Breast epithelium (tissue), 3 donors: ENCODE measurements around the gene NAV2.

Experiments
- CTCF ChIP-seq, 3 donors: fragments of 450-650 bp; IDR thresholded peaks; one replicate each; pipeline ENCODE4 v1.5.1; 2016 to 2017; ENCODE audit warnings: antibody characterized with exemption in 3 of 3, mild to moderate bottlenecking in 3 of 3, moderate library complexity in 3 of 3
- POLR2AphosphoS5 ChIP-seq, 3 donors: sonication (generic); formaldehyde crosslinking; IDR thresholded peaks; one replicate each; pipeline ENCODE4 v1.6.1; 2017; ENCODE audit warnings: antibody characterized with exemption in 3 of 3

GRCh38 chr11:20020198-20020597 is 307.6 kb downstream of the NAV2 start:
- no peak for TF ChIP-seq CTCF (IDR thresholded peaks at IDR 0.05)
- no peak for TF ChIP-seq POLR2AphosphoS5 (IDR thresholded peaks at IDR 0.05)
